HG03103 (cell line): ENCODE results near the gene ZNF440.

Experiments
- ATAC-seq: cut with Tn5 transposase; IDR thresholded peaks from one replicate; pipeline ENCODE4 v1.9.1; 2021; ENCODE audit warnings: low read depth; ENCODE audit not compliant: unreplicated experiment

Gene ZNF440

DNA sequence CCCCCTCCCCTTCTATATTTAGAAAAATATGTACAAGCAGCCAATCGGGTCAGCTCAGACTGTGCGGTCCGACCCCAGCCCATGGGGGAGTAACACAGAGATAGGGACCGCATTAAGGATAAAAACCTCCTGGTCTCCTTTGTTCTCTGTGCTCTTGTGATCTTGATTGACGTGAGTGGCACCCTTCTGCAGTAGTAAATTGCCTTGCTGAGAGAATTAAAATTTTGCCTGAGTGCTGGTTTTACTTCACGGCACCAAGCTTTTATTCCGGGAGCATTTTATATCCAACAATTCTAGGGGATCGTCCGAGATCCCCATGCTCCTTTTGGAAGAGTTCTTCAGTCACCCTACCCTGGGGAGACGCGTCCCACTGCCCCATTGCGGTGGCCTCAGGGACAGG is 66.5 kb downstream of the ZNF440 start:
- ATAC-seq, result no peak

DNA sequence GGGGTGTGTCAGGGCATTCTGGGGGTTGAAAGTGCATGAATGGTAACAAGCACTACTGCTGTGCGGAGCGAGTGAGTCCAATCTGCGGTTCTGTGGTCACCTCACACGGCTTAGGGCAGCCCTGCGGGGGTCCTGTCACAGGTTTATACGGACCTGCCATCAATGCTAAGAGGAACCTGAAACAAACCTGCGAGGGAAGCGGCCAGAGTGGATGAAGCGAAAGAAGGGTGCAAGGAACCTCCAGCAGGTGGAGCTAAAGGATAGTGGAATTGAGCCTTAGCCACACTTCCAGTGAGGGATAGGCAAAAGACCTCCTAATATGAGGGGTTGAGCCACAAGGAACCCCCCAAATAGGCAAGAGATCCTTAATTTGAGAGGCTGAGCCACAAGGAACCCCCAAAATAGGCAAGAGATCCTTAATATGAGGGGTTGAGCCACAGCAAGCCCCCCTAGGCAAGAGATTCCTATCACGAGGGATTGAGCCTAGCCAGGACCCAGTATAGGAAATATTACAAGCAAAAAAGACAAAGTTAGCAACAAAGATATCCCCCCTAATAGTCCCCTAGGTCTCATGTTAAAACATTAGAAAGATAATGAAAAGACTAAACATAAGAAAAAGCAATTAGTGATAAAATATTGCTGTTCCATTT is 67.2 kb downstream of the ZNF440 start:
- ATAC-seq, result no peak

DNA sequence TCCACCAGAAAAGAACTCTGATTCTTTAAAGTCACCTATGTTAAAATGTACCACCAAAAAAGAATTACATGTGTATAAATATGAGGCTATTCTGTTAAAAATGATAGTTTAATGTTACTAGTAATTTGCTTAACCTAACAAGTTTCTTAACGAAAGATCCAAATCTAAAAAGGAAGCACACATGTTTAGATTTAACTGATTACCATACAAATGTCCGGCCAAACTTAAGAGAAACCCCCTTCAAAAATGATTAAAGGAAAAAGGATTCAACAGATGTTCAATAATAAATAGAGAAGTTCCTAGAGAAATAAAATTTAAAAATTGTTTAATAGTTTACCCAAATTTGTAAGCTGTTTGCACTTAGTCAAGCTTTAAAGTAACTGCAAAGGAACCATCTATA is 68.5 kb downstream of the ZNF440 start:
- no peak for ATAC-seq
